Lung (tissue), 12 donors: Measurements from ENCODE around the gene RASSF5. TPM values are rescaled to one million over a fixed set of nuclear protein-coding genes. Genes with fewer than 3 reads are reported as not detected.

Experiments
- ATAC-seq: fragments of 200-7000 bp; cut with Tn5 transposase; one replicate; pipeline ENCODE4 v1.9.1; 2020; ENCODE audit warnings: moderate number of reproducible peaks; ENCODE audit not compliant: insufficient read depth, low FRiP score
- DNase-seq, 3 donors: peaks; one replicate each; pipeline ENCODE4 v3.0.0-alpha.2; 2013 to 2017
- H3K27ac ChIP-seq, 2 donors: one replicate each; pipeline ENCODE4 v1.5.1; 2013; ENCODE audit warnings: mild to moderate bottlenecking in 2 of 2, moderate library complexity in 2 of 2, control low read depth in 1 of 2, inconsistent platforms in 1 of 2, low read depth in 1 of 2, low read length in 1 of 2
- H3K27me3 ChIP-seq, 3 donors: one replicate each; pipeline ENCODE4 v1.5.1; 2013; ENCODE audit warnings: low read length in 2 of 3; ENCODE audit not compliant: control insufficient read depth in 3 of 3, insufficient read depth in 3 of 3
- H3K36me3 ChIP-seq, 4 donors: one replicate each; pipeline ENCODE4 v1.5.1; 2013; ENCODE audit warnings: low read length in 4 of 4, mild to moderate bottlenecking in 1 of 4, moderate library complexity in 1 of 4; ENCODE audit not compliant: control insufficient read depth in 4 of 4, insufficient read depth in 4 of 4
- H3K4me1 ChIP-seq, 5 donors: one replicate each; pipeline ENCODE4 v1.5.1; 2013; ENCODE audit warnings: low read length in 5 of 5, mild to moderate bottlenecking in 2 of 5, moderate library complexity in 1 of 5; ENCODE audit not compliant: control insufficient read depth in 5 of 5, insufficient read depth in 5 of 5
- H3K4me3 ChIP-seq: one replicate; pipeline ENCODE4 v1.5.1; 2013; ENCODE audit warnings: mild to moderate bottlenecking, control low read depth, moderate library complexity
- H3K9ac ChIP-seq, 2 donors: one replicate each; pipeline ENCODE4 v1.5.1; 2013; ENCODE audit warnings: low read length in 2 of 2, control low read depth in 1 of 2; ENCODE audit not compliant: insufficient read depth in 1 of 2
- H3K9me3 ChIP-seq, 4 donors: one replicate each; pipeline ENCODE4 v1.5.1; 2013; ENCODE audit warnings: low read length in 3 of 4, mild to moderate bottlenecking in 1 of 4, moderate library complexity in 1 of 4; ENCODE audit not compliant: control insufficient read depth in 4 of 4, insufficient read depth in 3 of 4
- CTCF ChIP-seq: IDR thresholded peaks from 2 replicates; pipeline ENCODE4 v1.5.1; 2012; ENCODE audit warnings: mild to moderate bottlenecking; ENCODE audit errors: control extremely low read depth, extremely low read depth
- WGBS, 2 donors: extraction: QIAGEN DNeasy Blood & Tissue Kit; methylation state at CpG; one replicate each; pipeline ENCODE4 v1.1.7; 2013; 5-methylcytosine and 5-hydroxymethylcytosine counted together
- polyA plus RNA-seq, 2 donors: library from polyadenylated mRNA; stranded (reverse); fragments of 200-250 nt; gene quantifications; one replicate each; pipeline ENCODE4 v1.2.1, GENCODE V29; 2013
- total RNA-seq, 2 donors: library from RNA; depleted of rRNA in 1 of 2; stranded (reverse); fragments of >200 nt in 1 of 2; gene quantifications; one replicate each; pipeline ENCODE4 v1.2.1, GENCODE V29; 2014 to 2021
- donor health status: control.
- donor health status: control.
- donor health status: Bipolar disorder and iron deficiency.
- donor health status: healthy.
- donor health status: DM: yes; HTN: yes; CAD: no.

Gene RASSF5
- total and polyA plus RNA-seq, 4 donors = 10.3 to 38.2 (median 30.7) TPM

- ATAC-seq (no peak), DNase-seq (no peak)
- Histone ChIP-seq H3K27me3 (no peaks in the 10 kb centered on the region), H3K9me3 (no peaks in the 10 kb centered on the region), H3K27ac (no peak overlapping the region), H3K4me1 (peaks cover 0 to 36% (median 12%) of the 10 kb centered on the region in 5 donors), H3K9ac (no peak overlapping the region), H3K36me3 (no peaks in the 10 kb centered on the region), H3K4me3 (no peak overlapping the region)
- TF ChIP-seq CTCF = no peak
- 68 to 79% methylated on average over 5 of the region's 5 CpGs for WGBS, 2 donors
Measured at GRCh38 chr1:206516728-206516990, 9.3 kb downstream of the RASSF5 start.

DNA sequence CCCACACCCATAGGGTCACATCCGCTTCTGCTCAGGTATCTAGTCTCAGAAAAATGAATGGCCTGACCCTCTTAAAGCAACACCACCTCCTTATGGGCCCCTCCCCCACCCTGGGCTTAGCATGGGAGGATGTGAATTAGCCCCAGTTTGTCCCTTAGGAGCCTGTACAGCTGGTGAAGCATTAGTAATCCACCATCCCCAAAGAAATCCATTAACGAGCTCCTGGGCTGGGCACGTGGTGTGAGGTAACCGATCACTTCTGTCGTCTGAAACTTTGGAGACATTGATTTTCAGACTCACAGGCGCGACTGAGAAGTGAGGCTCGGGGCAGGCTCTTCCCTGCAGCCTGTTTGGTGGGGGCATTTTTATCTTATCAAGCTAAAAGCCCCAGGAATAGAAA, 10.5 kb downstream of the RASSF5 start:
- H3K9me3 ChIP-seq = no peaks in the 10 kb centered on the region
- no peak for TF ChIP-seq CTCF
- H3K27ac ChIP-seq = no peak overlapping the region
- H3K4me3 ChIP-seq = no peak overlapping the region
- H3K36me3 ChIP-seq = no peaks in the 10 kb centered on the region
- H3K4me1 ChIP-seq = peaks cover 0 to 27% (median 5%) of the 10 kb centered on the region in 5 donors
- WGBS, 2 donors = 91 to 93% methylated on average over 8 of the region's 8 CpGs
- H3K9ac ChIP-seq = no peak overlapping the region
- no peak for DNase-seq
- ATAC-seq = no peak
- H3K27me3 ChIP-seq = no peaks in the 10 kb centered on the region

DNA sequence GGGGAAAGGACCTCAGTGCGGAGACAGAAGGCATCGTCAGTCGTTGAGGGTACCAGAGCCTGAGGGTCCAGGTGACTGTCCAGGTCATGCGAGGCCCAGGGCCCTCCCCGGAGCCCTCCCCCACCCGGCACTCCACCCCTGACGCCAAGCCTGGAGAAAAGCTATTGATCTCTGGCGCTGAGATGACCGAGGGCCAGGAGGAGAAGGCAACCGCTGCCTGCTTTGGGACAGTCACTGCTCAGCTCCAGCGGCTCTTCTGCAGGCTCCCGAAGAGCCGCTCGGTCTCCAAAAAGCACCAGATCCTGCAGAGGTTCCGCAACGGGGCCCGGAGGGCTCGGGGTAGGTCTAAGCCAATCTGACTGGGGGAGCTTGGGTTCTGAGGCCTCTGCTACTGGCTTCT, 10.9 kb downstream of the RASSF5 start:
- Histone ChIP-seq H3K4me3 (no peak overlapping the region), H3K4me1 (peaks cover 0 to 23% (median 5%) of the 10 kb centered on the region in 5 donors), H3K9ac (no peak overlapping the region), H3K27ac (no peak overlapping the region), H3K9me3 (no peaks in the 10 kb centered on the region), H3K27me3 (no peaks in the 10 kb centered on the region), H3K36me3 (no peaks in the 10 kb centered on the region)
- ATAC-seq (no peak), DNase-seq (no peak)
- TF ChIP-seq CTCF = no peak
- WGBS, 2 donors = 91 to 96% methylated on average over 18 of the region's 18 CpGs

- 90 to 92% methylated on average over 6 of the region's 6 CpGs for WGBS, 2 donors
Measured at GRCh38 chr1:206518743-206519142, 11.4 kb downstream of the RASSF5 start.

More at GRCh38 chr1:206518743-206519142, 11.4 kb downstream of the RASSF5 start:
- H3K4me3 ChIP-seq = no peak overlapping the region
- H3K27ac ChIP-seq = no peak overlapping the region
- no peak overlapping the region for H3K9ac ChIP-seq
- TF ChIP-seq CTCF = no peak
- DNase-seq (no peak), ATAC-seq (no peak)
- H3K36me3 ChIP-seq = no peaks in the 10 kb centered on the region
- no peaks in the 10 kb centered on the region for H3K27me3 ChIP-seq
- no peaks in the 10 kb centered on the region for H3K9me3 ChIP-seq
- peaks cover 0 to 18% (median 3%) of the 10 kb centered on the region in 5 donors for H3K4me1 ChIP-seq
